Stomach (tissue), 4 donors: ENCODE data around the gene DNM1.

Experiments used
- POLR2A ChIP-seq, 4 donors: fragments of 450-650 bp; IDR thresholded peaks; one replicate each; pipeline ENCODE4 v1.6.1; 2016; ENCODE audit warnings: antibody characterized with exemption in 4 of 4, control low read depth in 2 of 4, mild to moderate bottlenecking in 1 of 4, moderate library complexity in 1 of 4
- TF ChIP-seq, protein P1 (sequence below), 7 experiments: fragments of 450-650 bp in 4 of 7; fragments of 200-600 bp in 3 of 7; sonication (generic) in 3 of 7; IDR thresholded peaks; one replicate each; pipeline ENCODE4 v1.5.1; 2016 to 2019; ENCODE audit warnings: antibody characterized with exemption in 7 of 7, control low read depth in 2 of 7, mild to moderate bottlenecking in 1 of 7

DNA sequence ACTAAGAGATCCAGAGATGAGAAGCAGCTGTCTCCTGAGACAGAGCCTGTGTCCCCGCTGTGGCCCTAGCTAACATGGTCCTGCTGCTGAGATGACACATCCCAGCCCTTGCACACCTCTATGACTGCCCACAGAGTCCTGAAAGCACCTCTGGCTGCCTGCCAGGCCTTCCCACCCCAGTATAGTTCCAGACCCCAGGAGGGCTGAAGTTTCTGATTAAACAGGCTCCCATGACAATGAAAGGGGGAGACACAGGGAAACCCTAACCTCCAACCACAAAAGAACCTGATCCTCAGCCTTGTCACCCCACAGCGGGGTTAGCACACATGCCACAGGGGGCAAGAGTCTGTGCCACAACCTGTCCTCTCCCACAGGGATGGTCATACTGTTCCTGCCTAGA is 27.5 kb upstream of the DNM1 start:
- TF ChIP-seq, protein P1, sequence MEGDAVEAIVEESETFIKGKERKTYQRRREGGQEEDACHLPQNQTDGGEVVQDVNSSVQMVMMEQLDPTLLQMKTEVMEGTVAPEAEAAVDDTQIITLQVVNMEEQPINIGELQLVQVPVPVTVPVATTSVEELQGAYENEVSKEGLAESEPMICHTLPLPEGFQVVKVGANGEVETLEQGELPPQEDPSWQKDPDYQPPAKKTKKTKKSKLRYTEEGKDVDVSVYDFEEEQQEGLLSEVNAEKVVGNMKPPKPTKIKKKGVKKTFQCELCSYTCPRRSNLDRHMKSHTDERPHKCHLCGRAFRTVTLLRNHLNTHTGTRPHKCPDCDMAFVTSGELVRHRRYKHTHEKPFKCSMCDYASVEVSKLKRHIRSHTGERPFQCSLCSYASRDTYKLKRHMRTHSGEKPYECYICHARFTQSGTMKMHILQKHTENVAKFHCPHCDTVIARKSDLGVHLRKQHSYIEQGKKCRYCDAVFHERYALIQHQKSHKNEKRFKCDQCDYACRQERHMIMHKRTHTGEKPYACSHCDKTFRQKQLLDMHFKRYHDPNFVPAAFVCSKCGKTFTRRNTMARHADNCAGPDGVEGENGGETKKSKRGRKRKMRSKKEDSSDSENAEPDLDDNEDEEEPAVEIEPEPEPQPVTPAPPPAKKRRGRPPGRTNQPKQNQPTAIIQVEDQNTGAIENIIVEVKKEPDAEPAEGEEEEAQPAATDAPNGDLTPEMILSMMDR (IDR thresholded peaks at IDR 0.05) = no peak
- no peak for TF ChIP-seq POLR2A (IDR thresholded peaks at IDR 0.05)
